Endodermal cell (in vitro differentiated cells): ENCODE results near the gene C7orf25. TPM values are rescaled to one million over a fixed set of nuclear protein-coding genes. Genes with fewer than 3 reads are reported as not detected.

Experiments
- DNase-seq: peaks from one replicate; pipeline ENCODE4 v3.0.0-alpha.2; 2017
- H3K27ac ChIP-seq: 2 replicates; pipeline ENCODE4 v1.5.1; 2013; ENCODE audit warnings: mild to moderate bottlenecking, low read depth, low read length, moderate library complexity
- H3K27me3 ChIP-seq: 2 replicates; pipeline ENCODE4 v1.6.1; 2013; ENCODE audit warnings: mild to moderate bottlenecking, low read length, moderate library complexity; ENCODE audit not compliant: insufficient read depth, control insufficient read depth, poor library complexity, severe bottlenecking
- H3K36me3 ChIP-seq: 2 replicates; pipeline ENCODE4 v1.7.0; 2013; ENCODE audit warnings: mild to moderate bottlenecking, low read length, moderate library complexity; ENCODE audit not compliant: control insufficient read depth, insufficient read depth
- H3K4me1 ChIP-seq: one replicate; pipeline ENCODE4 v1.7.0; 2013; ENCODE audit warnings: low read length; ENCODE audit not compliant: control insufficient read depth, insufficient read depth
- H3K4me3 ChIP-seq: 2 replicates; pipeline ENCODE4 v1.5.1; 2013; ENCODE audit warnings: mild to moderate bottlenecking, low read length, moderate library complexity
- H3K9ac ChIP-seq: 2 replicates; pipeline ENCODE4 v1.6.1; 2013; ENCODE audit warnings: mild to moderate bottlenecking, low read length, moderate library complexity; ENCODE audit not compliant: poor library complexity, severe bottlenecking; ENCODE audit errors: extremely low read depth
- H3K9me3 ChIP-seq: 2 replicates; pipeline ENCODE4 v1.6.1; 2013; ENCODE audit warnings: mild to moderate bottlenecking, low read length, moderate library complexity; ENCODE audit not compliant: control insufficient read depth
- H3K27ac Mint-ChIP-seq: 2 replicates; pipeline ENCODE4 v1.8.0; 2020; ENCODE audit warnings: mixed read lengths
- H3K27me3 Mint-ChIP-seq: 2 replicates; pipeline ENCODE4 v1.8.0; 2021; ENCODE audit warnings: mild to moderate bottlenecking, mixed read lengths; ENCODE audit not compliant: insufficient read depth
- H3K36me3 Mint-ChIP-seq: 2 replicates; pipeline ENCODE4 v1.8.0; 2020; ENCODE audit warnings: low read depth, mixed read lengths
- H3K4me1 Mint-ChIP-seq: 2 replicates; pipeline ENCODE4 v1.8.0; 2020; ENCODE audit warnings: mixed read lengths
- H3K4me3 Mint-ChIP-seq: 2 replicates; pipeline ENCODE4 v1.8.0; 2020; ENCODE audit warnings: mild to moderate bottlenecking, moderate library complexity, mixed read lengths
- H3K9me3 Mint-ChIP-seq: 2 replicates; pipeline ENCODE4 v1.8.0; 2020; ENCODE audit warnings: mild to moderate bottlenecking, mixed read lengths
- WGBS, 2 experiments: methylation state at CpG; one replicate each; pipeline versions ENCODE4 v1.1.5 to v1.1.7; 2013; ENCODE audit warnings: missing lambda C conversion rate in 2 of 2, mixed read lengths in 1 of 2; ENCODE audit not compliant: insufficient coverage in 1 of 2, insufficient read length in 1 of 2; 5-methylcytosine and 5-hydroxymethylcytosine counted together
- total RNA-seq, 2 donors: library from RNA; stranded (reverse); fragmentation: NEBNext Ultra II Directional in 1 of 2; extraction: Animal tissue kit (Norgen Biotek cat#: 25700) in 1 of 2; gene quantifications; 2 replicates in 1 of 2; 3 replicates in 1 of 2; pipeline ENCODE4 v1.2.1, GENCODE V29; 2021
- TF ChIP-seq, protein P1 (sequence below): fragments of 200-600 bp; sonication (generic); conservative IDR thresholded peaks from 2 replicates; pipeline ENCODE4 v1.5.0; 2021; ENCODE audit warnings: antibody characterized with exemption, mild to moderate bottlenecking

C7orf25 gene
- total RNA-seq, 2 donors from 2014 or later = 3.2 to 4.8 TPM

DNA sequence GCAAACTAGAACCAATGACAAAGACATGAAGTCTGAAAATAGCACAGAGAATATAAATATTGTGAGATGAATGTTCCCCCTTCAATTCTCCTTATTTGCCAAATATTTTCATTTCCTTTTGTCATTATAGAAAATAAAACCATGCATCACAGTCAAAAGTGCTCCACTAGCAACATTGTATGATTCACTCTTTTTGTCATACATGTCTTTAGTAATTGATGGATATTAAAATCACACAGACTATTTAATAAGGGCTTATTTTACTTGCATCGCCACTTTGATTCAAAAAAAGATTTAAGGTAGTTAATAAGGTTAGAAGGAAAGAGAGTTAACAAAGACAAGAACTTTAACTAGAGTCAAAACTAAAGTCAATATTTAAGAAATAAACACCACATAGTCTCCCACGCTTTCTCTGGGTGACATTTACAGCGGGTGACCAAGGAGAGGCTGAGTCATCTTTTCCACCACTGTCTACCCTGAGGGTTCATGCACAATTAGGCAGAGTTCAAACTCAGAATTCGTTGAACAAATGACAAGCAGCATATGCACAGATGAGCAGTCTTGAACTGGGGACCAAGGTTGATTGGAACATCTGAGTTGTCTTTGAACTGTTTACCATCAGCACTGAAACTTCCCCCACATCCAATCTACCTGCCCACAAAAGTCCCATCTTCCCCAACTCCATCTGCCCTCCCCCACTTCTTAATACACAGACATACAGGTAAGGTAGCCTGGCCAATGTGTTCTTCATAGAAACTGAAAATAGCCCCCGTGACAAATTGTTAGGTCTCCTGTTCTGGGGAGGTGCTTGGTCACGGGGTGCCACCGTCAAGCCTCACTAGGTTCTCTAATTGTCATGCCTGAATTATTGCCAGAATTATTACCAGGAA is 42.5 kb downstream of the C7orf25 start:
- Histone ChIP-seq H3K27me3 (no peaks in the 10 kb centered on the region), H3K9me3 (no peaks in the 10 kb centered on the region), H3K36me3 (no peaks in the 10 kb centered on the region), H3K4me3 (no peak overlapping the region), H3K9ac (no peak overlapping the region), H3K27ac (no peak overlapping the region), H3K4me1 (no peaks in the 10 kb centered on the region)
- peaks cover 50% of the 10 kb centered on the region for H3K9me3 Mint-ChIP-seq
- peaks cover 7% of the 10 kb centered on the region for H3K36me3 Mint-ChIP-seq
- WGBS, 2 experiments = 91 to 98% methylated on average over 5 to 6 of the region's 7 CpGs
- peaks cover 1% of the 10 kb centered on the region for H3K27me3 Mint-ChIP-seq
- no peak for DNase-seq
- peaks cover 14% of the 10 kb centered on the region for H3K4me1 Mint-ChIP-seq
- no peak overlapping the region for H3K4me3 Mint-ChIP-seq
- TF ChIP-seq, protein P1, sequence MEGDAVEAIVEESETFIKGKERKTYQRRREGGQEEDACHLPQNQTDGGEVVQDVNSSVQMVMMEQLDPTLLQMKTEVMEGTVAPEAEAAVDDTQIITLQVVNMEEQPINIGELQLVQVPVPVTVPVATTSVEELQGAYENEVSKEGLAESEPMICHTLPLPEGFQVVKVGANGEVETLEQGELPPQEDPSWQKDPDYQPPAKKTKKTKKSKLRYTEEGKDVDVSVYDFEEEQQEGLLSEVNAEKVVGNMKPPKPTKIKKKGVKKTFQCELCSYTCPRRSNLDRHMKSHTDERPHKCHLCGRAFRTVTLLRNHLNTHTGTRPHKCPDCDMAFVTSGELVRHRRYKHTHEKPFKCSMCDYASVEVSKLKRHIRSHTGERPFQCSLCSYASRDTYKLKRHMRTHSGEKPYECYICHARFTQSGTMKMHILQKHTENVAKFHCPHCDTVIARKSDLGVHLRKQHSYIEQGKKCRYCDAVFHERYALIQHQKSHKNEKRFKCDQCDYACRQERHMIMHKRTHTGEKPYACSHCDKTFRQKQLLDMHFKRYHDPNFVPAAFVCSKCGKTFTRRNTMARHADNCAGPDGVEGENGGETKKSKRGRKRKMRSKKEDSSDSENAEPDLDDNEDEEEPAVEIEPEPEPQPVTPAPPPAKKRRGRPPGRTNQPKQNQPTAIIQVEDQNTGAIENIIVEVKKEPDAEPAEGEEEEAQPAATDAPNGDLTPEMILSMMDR = no peak
- no peak overlapping the region for H3K27ac Mint-ChIP-seq

DNA sequence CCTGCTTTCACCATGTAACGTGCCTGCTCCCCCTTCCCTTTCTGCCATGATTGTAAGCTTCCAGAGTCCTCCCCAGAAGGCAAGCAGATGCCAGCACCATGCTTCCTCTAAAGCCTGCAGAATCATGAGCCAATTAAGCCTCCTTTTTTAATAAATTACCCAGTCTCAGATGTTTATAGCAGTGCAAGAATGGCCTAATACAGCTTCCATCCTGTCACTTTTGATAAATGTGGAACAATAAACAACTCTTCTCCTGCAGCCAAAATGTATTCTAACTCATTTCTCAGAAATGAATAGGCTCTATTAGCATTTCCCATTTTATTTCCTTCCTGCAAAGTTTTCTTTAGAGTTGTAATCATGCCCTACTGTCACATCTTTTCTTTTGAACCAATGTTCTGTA is 43.4 kb downstream of the C7orf25 start:
- 77 to 100% methylated on average over 1 of the region's 1 CpG for WGBS, 2 experiments
- H3K9me3 Mint-ChIP-seq = peaks cover 53% of the 10 kb centered on the region
- peaks cover 1% of the 10 kb centered on the region for H3K27me3 Mint-ChIP-seq

More for the DNA sequence above, 43.4 kb downstream of the C7orf25 start:
- TF ChIP-seq, protein P1 = no peak
- H3K9me3 ChIP-seq = no peaks in the 10 kb centered on the region
- H3K36me3 ChIP-seq = no peaks in the 10 kb centered on the region
- H3K27ac Mint-ChIP-seq = no peak overlapping the region
- H3K4me3 Mint-ChIP-seq = no peak overlapping the region
- H3K9ac ChIP-seq = no peak overlapping the region
- H3K4me1 Mint-ChIP-seq = peaks cover 11% of the 10 kb centered on the region
- H3K36me3 Mint-ChIP-seq = peaks cover 7% of the 10 kb centered on the region
- no peaks in the 10 kb centered on the region for H3K27me3 ChIP-seq
- no peak overlapping the region for H3K4me3 ChIP-seq
- DNase-seq = no peak
- H3K27ac ChIP-seq = no peak overlapping the region
- no peaks in the 10 kb centered on the region for H3K4me1 ChIP-seq

Other genes with a start within 250 kb of the C7orf25 start
- 100 to 1,000 TPM; 163 to 191 TPM for gene PSMA2, start 20.1 kb upstream of the C7orf25 start, total RNA-seq
- 10 to 100 TPM; 88.6 to 97.0 TPM for gene MRPL32, start 20.3 kb upstream of the C7orf25 start, total RNA-seq
- gene HECW1, start 200.6 kb upstream of the C7orf25 start, total RNA-seq = 10 to 100 TPM in 1 of 2 donors, 1 to 10 TPM in 1; 4.6 to 12.0 TPM